HEK293T (cell line): ENCODE results near the gene BACE1.
"Not testable (repeated sequence)": the region's sequence is repeated elsewhere in the genome, so short reads cannot be mapped to it uniquely, and the experiment has no call there.

ENCODE experiments used
- ELF4 ChIP-seq: fragments of 450-650 bp; IDR thresholded peaks from 2 replicates; pipeline ENCODE4 v1.6.1; 2017; ENCODE audit warnings: antibody characterized with exemption
- FOXA1 ChIP-seq: fragments of 450-650 bp; IDR thresholded peaks from 2 replicates; pipeline ENCODE4 v1.6.1; 2016; ENCODE audit warnings: mild to moderate bottlenecking
- FOXK2 ChIP-seq: fragments of 450-650 bp; IDR thresholded peaks from 2 replicates; pipeline ENCODE4 v1.6.1; 2016; ENCODE audit warnings: mild to moderate bottlenecking
- FOXM1 ChIP-seq: fragments of 450-650 bp; IDR thresholded peaks from 2 replicates; pipeline ENCODE4 v1.6.1; 2017; ENCODE audit warnings: mild to moderate bottlenecking, borderline replicate concordance
- NFRKB ChIP-seq: fragments of 450-650 bp; IDR thresholded peaks from 2 replicates; pipeline ENCODE4 v1.6.1; 2016; ENCODE audit warnings: mild to moderate bottlenecking, moderate library complexity
- SP1 ChIP-seq: fragments of 450-650 bp; IDR thresholded peaks from 2 replicates; pipeline ENCODE4 v1.6.1; 2017
- TARDBP ChIP-seq: fragments of 450-650 bp; IDR thresholded peaks from 2 replicates; pipeline ENCODE4 v1.6.1; 2016
- ZNF384 ChIP-seq: fragments of 450-650 bp; IDR thresholded peaks from 2 replicates; pipeline ENCODE4 v1.6.1; 2016
- TF ChIP-seq, protein P1 (sequence below): fragments of 450-650 bp; IDR thresholded peaks from 2 replicates; pipeline ENCODE4 v1.6.1; 2016

DNA sequence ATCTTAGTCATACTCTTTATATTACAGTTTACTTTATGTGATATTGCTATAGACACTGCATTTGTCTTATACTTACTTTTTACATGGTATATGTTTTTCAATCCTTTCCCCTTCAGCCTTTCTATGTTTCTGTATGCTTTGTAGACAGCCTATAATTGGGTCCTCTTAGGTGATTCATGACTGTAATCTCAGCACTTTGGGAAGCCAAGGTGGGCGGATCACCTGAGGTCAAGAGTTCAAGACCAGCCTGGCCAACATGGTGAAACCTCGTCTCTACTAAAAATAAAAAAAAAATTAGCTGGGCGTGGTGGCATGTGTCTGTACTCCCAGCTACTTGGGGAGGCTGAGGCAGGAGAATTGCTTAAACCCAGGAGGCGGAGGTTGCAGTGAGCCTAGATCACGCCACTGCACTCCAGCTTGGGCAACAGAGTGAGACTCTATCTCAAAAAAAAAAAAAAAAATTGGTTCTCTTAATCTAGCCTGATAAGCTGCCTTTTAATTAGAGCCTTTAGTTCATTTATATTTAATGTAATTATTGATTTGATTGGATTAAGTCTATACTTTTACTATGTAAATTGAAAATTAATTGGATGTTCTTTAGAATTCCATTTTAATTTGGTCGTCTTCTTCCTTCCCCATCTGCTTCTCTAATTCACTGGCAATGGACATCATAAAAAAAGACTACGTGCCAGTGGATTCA lies 51.3 kb downstream of the BACE1 start:
- not testable (repeated sequence) for TF ChIP-seq FOXA1, FOXM1, ELF4, SP1, TARDBP, ZNF384, FOXK2, NFRKB
- TF ChIP-seq, protein P1, sequence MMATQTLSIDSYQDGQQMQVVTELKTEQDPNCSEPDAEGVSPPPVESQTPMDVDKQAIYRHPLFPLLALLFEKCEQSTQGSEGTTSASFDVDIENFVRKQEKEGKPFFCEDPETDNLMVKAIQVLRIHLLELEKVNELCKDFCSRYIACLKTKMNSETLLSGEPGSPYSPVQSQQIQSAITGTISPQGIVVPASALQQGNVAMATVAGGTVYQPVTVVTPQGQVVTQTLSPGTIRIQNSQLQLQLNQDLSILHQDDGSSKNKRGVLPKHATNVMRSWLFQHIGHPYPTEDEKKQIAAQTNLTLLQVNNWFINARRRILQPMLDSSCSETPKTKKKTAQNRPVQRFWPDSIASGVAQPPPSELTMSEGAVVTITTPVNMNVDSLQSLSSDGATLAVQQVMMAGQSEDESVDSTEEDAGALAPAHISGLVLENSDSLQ, result not testable (repeated sequence)
